ENCODE results near the gene C12orf75.
"Not testable (repeated sequence)": the region's sequence is repeated elsewhere in the genome, so short reads cannot be mapped to it uniquely, and the experiment has no call there.

C12orf75 gene

DNA sequence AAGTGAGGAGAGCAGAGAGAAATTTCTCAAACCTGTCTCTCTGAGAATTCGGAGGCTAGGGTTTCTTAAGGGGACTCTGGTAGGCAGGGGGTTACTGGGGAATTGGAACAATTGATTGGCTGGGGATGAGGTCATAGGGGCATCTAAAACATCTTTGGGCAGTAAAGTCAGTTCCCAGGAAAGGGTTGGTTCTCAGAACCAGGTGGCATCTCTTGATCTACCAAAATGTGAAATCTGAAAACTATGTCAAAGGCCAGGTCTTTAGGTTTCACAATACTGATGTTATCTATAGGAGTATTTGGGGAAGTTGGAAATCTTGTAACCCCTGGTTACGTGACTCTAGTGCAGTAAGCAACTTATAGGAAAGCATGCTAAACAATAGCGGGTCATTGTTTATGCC, 6.9 kb downstream of the C12orf75 start:
- no peak for DNase-seq

DNA sequence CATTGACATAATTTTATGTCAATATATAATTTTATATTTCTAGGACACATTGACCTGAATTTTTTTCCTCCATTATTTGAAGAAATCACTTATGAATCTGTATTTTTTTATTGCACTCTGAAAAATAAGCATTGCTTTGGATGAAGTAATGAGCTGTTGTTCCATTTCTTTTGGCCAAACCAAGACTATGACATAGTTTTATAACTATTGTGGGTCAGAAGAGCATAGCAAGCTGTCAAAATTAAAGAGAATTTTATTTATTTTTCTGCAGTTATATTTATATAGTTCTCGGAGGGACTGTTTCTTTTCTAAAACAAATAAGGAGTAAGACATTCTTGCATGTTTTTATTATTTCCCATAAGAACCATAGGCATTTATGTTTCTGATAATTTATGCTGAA, 8.5 kb downstream of the C12orf75 start:
- DNase-seq, result no peak

DNA sequence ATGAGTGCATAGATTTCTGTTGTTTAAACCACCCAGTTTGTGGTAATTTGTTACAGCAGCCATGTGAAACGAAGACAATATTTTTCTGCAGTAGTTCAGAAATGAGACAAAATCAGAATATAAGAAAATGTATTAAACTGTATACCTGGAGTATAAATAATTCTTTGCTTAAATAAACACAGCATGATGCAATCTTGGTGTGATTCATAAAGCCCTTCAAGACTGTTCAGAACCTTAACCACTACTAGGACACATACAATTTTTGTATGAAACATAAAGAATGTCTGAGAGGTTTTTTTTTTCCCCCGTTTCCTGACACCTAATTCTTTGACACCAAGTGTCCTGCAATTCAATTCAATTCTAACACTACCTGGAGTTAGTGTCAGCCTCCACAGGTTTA, 10.5 kb downstream of the C12orf75 start:
- no peak for DNase-seq

DNA sequence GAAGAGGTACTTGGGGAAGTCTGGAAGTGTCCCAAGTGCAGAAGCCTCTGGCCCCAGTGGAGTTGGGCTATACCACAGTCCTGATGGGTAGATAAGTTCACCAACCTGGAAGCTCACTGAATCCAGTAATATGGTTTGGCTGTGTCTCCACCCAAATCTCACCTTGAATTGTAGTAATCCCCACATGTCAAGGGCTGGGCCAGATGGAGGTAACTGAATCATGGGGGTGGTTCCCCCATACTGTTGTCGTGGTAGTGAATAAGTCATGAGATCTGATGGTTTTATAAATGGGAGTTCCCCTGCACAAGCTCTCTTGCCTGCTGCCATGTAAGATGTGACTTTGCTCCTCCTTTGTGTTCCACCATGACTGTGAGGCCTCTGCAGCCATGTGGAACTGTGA, 11.1 kb downstream of the C12orf75 start:
- DNase-seq, result not testable (repeated sequence)

DNA sequence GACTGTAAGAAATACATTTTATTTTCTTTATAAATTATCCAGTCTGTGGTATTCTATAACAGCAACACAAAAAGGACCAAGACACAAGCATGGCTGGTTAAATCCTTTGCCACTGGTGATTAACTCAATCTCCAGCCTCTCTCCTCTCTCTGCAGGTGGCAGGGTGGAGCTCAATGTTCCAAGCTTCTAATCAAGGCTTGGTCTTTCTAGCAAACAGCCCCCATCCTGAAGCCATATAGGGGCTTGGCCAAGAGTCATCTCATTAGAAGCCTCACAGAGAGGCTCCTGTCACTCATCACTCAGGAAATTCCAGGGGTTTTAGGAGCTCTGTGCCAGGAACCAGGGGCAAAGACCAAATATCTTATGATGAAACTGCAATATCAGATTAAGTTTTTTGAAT, 12.0 kb downstream of the C12orf75 start:
- no peak for DNase-seq

DNA sequence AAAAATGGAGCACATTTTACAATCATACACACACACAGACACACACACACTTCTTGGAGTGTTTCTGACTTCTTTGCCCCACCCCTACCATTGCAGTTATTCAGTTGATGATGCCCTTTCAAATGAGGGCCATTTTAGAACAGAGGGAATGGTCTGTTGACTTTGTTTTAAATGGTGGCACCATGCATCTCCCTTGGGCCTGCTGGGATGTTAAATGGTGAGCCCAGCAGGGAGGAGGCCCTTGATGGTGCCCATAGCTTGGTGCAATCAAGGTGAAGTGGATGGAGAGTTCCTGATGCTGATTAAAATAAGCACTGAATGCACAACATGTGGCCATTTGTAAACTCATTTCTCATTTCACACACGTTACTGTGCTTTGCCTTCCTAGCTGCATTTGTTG, 13.3 kb downstream of the C12orf75 start:
- no peak for DNase-seq

DNA sequence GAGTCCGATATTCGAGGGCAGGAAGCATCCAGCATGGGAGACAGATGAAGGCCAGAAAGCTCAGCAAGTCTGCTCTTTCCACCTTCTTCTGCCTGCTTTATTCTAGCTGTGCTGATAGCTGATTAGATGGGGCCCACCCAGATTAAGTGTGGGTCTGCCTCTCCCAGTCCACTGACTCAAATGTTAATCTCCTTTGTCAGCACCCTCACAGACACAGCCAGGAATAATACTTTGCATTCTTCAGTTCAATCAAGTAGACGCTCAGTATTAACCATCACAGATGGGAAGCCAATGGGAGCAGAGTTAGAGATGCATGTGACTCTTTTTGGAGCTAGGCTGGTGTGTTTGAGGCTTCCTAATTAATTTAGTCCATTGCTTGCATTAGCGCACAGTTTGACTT, 17.0 kb downstream of the C12orf75 start:
- DNase-seq, result no peak

DNA sequence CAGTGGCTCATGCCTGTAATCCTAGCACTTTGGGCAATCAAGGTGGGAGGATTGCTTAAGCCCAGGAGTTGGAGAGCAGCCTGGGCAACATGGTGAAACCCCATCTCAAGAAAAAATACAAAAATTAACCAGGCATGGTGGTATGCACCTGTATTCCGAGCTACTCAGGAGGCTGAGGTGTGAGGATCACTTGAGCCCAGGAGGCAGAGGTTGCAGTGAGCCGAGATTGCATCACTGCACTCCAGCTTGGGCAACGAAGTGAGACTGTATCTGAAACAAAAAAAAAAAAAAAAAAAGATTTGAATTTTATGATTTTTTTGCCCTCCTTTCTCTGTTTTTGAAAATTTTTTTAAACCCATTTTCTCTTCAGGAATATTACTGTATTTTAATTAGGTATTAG, 17.7 kb downstream of the C12orf75 start:
- no peak for DNase-seq

DNA sequence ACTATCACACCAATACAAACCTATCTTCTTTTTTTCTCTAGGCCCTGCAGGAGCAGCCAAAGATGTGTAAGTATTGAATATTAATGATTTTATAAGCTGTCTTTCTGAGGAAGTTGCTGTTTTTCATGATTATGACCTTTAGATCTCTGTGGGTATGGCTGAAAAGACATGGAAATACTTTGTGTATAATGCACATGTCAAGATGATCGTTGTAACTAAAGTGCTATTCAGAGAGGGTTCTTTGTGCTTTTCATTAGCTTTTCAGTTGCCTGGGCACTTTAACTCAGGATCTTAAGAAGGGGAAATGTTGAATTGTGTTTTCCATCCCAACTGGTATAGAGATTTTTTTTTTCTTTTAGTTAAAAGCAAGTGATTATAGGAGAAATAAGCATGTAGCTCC, 18.1 kb downstream of the C12orf75 start:
- no peak for DNase-seq

DNA sequence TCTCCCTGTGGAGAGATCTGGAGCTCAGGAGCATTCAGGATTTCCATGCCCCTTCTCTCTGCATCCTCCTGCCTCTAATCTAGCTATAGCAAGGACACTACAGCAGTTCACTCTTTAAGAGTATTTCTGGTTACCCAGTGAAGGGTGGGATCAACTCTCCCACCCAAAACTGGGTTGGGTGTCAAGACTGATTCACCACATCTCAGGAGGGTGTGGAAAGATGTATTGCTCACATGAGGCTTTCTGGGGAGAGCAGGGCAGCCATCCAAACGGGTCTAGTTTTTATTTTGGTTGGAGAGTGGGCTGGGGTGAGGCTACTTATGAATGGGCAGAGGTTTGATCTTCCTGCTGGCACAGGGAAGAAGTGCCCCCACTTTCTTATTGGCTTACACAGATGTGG, 18.6 kb downstream of the C12orf75 start:
- DNase-seq, result no peak

DNA sequence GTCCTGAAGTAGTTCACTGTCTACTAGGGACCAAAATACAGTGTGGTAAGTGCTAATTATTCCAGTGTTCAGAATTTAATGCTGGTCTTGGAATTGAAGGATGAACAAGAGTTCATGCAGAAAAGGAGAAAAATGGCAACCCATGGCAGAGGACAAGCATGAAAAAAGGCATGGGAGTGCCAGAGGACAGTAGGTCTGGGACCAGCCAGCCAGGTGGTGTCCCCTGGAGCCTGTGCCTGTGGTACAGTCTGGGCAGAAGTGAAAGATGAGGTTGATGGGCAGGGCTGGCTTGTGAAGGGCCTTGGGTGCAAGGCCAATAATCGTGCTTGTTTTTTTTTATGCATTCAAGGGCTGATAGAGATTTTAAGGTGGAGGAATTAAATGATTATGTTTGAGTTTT, 21.0 kb downstream of the C12orf75 start:
- no peak for DNase-seq

DNA sequence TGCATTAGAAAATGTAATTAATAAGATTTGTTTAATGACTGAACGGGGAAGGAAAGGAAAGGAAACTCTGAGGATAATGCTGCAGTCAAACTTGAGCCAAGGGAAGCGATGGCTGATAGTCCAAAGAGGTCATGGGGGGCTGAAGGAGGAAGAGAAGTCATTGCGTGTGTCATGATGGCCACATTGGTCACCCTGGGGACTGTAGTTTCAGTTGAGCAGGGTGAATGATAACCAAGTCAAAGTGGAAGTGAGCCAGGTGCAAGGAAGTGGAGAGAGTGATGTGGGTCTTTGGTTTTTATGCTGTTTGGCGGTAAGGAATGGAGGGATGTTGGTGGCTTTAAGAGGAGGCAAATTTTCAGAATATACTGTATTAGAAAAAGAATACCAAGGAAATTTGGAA, 21.6 kb downstream of the C12orf75 start:
- no peak for DNase-seq

DNA sequence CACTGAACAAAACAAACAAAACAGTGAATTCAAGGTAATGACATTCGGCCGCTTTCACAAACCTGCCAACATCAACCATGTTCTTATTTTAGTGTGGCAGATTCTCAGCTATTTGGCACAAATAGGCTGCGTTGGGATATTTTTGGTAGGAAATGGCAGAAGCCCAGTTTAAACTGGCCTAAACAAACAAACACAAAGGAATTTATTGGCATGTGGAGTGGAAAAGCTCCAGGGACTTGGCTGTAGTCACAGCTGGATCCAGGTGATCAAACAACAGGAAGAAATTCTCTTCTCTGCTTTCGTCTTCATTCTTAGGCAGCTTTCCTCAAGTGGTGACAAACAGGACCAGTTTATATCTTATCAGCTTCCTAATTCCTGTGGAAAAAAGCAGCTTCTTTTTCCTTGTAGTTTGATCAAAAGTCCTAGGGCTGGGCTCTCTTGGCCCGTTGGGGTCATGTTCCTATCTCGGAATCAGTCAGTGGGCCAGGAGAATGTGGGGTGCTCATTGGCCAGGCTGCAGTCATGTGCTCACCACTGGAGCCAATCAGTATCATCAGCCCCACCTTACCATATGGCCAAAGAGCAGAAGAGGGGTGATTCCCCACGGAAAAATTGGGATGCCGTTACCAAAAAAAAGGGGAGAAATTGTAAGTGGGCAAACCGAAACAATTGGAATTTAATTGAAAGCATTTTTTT, 22.6 kb downstream of the C12orf75 start:
- no peak for DNase-seq

DNA sequence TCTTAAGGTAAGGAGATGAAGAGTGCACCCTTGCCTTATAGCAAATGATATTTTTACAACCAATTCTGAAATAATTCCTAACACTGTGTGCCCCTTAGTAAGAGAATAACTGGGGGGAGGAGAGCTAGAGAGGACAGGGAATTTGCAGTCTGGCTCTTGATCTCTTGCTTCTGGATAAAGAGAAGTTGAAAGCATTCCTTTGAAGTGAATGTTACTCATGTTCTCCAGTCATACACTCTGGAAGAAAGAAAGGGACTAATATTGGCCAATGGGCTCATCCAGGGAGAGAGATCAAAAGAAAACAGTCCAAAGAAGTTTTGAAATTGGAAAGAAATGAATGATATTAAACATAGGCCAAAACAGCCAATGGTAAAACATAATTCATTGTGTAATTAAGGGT, 25.3 kb downstream of the C12orf75 start:
- DNase-seq, result no peak

DNA sequence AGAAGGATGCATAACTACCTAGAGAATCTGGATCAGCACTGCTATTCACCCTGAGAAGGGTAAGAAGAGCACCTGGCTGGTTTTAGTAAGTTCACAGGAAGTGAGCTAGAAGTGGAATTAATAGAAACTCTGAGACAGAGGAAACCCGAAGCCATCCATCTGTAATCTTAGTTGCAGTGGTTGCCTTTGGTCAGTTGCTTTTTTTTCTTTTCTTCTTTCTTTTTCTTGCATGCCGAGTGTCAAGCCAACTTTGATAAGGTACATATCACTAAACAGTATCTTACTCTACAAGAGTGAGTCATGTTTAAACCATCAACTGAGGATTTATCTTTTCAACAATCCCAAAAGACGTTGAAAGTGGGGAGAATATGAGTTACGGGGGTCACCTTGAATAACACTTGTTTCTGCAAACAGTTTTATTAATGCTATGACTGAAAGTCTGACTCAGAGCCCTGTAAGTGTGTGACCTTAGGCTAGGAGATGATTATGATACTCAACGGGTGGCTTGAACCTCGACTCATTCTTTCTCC, 26.7 kb downstream of the C12orf75 start:
- DNase-seq, result no peak

DNA sequence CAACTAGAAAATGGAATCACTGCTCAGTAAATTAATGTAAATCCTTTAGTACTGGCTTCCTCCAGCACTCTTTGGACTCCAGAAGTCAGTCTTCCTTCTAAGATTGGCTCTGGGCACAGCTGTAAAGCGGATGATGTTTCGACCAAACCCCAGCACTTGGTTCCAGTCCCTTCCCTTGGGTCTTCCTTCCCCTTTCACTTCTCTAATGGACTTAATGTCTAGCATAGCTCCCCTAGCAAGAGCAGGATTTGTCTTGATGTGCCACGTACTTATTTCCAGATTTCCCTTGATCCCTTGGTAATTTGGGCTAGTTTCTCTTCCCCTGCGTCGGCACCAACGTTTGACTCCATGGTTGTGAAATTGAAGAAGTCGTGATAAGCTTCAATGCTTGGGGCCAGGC, 28.3 kb downstream of the C12orf75 start:
- no peak for DNase-seq

DNA sequence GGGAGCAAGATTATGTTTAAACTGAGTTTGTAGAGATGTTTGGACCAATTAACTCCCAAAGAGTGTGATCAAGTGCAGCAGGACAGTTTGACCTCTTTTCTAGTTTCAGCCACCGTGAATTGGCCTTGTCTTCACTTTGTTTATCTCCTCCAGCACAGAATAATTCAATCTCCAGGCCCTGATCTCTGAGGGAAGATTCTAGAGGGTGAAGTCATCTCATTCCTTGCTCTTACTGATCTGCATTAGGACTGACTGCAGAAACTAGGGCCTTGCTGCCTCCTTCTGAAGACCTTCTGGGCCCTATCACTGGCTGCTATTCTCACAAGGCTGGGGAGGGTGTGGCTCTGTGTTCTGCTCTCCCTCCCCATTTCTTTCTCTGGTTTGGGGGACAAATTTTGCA, 29.4 kb downstream of the C12orf75 start:
- no peak for DNase-seq

DNA sequence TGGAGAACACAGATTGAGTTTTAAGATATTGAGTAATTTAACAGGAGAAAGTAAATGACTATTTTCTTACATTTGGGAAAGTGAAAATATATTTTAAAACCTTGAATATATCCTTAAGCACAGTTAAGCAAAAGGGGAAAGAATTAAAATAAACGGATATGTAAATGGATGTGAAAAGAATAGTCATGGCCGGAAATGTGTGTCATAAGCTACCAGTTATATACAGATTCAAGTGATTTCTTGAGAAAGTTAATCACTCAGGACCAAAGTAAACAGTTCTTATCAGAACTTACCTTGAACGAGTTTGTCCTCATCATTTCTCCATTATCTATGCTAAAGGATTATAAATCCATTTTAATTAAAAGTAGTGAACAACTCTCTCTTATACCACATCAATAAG, 33.4 kb downstream of the C12orf75 start:
- no peak for DNase-seq

DNA sequence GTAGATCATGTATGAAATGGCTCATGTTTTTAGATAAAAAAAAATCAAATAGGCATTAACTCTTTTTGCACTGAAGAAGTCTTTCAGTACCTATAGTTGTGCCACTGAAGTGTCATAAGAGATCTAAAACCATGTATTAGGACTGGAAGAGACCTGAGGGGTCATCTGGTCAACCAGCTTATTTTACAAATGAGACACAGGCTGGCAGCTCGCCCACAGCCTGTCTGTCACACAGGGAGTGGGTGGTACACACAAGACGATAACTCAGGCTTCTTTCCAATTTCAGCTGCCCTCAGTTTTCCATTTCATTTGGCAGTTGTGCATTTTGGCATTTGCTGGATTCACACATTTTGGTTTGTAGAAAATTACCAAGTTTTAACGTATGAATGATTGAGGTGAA, 34.7 kb downstream of the C12orf75 start:
- DNase-seq, result no peak

DNA sequence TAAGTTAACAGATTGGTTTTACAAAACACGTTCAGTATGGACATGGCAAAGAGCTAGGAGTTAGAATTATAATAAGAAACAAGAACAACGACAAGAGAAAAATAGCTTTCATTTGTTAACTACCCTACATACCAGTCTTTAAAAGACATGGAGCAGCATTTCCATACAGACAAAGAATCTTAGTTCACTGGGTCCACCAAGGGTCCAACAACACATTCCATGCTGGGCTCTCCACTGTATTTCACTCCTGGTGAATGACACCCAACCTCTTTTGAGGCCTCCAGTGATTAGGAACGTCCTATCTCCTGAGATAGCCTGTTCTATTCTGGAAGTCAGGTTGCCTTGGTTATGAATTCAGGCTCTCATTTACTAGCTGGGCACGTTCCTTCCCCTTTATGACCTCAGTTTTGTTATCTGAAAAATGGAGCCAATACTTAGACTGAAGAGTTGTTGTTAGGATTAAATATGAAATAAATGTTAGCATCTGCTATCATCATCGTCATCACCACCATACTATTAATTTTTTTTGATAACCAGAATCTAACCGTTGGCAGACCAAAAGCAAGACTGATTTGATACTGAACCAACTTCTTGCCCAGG, 37.7 kb downstream of the C12orf75 start:
- no peak for DNase-seq

DNA sequence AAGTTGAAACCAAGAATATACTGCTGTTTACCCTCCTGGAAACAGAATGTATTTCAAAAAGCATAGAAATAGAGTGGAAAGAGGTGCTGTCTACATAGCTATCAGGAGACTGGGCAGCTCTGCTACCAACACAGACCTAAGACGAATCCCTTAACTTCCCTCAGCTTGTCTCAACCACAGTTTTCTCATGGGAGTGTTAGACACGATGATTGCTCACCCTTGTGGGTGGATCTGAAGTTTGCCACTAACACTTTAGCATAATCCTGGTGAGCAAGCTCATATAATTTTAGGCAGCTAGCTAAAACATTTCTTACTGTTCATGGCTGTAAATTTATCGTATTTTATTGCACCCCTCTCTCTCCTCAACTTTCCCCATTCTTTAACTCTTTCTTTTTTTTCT, 38.5 kb downstream of the C12orf75 start:
- DNase-seq, result no peak

DNA sequence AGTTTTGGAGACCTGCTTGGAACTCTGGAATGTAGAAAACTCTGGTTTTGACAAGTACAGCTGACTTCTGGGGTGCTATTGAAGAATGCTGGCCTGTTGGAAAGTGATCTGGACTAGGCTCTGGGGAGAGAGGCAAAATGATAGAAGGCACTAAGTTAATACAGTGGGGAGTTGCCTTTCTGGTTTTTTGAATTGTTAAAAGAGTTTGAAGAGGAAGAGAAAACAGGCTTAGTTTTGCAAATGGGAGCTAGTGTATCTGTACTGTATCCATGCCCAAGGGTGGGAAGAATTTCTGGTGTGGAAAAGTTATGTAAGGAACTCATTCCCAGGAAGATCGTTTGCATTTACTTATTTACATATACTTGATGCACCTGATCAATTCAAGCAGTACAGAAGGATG, 43.8 kb downstream of the C12orf75 start:
- DNase-seq, result no peak

DNA sequence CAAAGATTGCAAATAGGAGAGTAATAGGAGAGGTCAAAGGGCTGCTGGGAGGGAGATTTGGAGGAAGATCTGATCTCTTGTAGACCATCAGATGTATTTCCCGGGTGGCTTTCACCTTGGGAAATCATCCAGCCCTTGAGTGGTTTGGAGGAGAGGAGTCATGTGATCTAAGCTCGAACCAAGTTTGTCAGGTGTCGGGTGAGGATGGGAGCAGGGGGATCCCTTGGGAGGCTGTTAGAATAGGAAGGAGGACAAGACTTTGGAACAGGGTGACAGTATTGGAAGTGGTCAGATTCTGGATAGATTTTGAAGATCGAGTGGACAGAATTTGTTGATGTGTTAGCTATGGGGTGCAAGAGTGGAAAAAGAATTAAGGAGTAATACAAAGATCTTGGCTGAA, 46.6 kb downstream of the C12orf75 start:
- DNase-seq, result no peak

DNA sequence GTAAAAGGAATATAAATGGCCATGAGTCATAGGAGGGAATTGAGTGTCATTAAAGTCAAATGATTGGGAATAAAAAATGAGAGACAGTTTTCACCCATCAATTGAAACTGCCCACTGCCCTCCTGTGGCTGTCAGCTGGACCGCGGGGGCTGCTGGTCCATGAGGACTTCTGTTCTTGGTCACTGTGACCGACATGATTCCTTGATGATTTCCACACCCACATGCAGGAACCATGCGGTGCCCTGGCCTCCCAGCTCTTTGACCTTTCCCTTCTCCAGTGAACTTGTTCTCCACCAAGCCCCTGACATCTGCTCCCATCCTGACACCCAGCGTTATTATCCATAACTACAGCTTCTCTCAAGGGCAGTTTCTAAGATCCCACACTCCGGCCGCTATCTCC, 48.4 kb downstream of the C12orf75 start:
- no peak for DNase-seq
